ENCODE measurements around the gene BAZ2B. TPM values are rescaled to one million over a fixed set of nuclear protein-coding genes. Genes with fewer than 3 reads are reported as not detected.

BAZ2B gene
- total RNA-seq, 1 experiment from 2014 or later: 17.2 TPM

Other genes starting within 250 kb of the BAZ2B start
- 63.9 and 68.2 TPM in 2 replicates for gene MARCHF7, start 96.0 kb upstream of the BAZ2B start, total RNA-seq (2014; rRNA removed; shearing (Covaris generic))
- gene CD302, start 181.7 kb upstream of the BAZ2B start, total RNA-seq (2014; rRNA removed; shearing (Covaris generic)): 9.4 and 14.9 TPM in 2 replicates